A549 (cell line): ENCODE data around the gene ANKRD33.

ENCODE experiments used
- BHLHE40 ChIP-seq: IDR thresholded peaks from 2 replicates; pipeline ENCODE4 v1.6.1; 2012; ENCODE audit warnings: low read depth, low read length, inconsistent platforms
- CTCF ChIP-seq: fragments of >200 bp; sonication (Bioruptor Twin); formaldehyde crosslinking; IDR thresholded peaks from 3 replicates; pipeline ENCODE4 v1.5.1; 2016
- HDAC2 ChIP-seq: fragments of 200-600 bp; sonication (generic); IDR thresholded peaks from 2 replicates; pipeline ENCODE4 v1.6.1; 2016
- MAFK ChIP-seq: fragments of 450-650 bp; IDR thresholded peaks from 2 replicates; pipeline ENCODE4 v1.6.1; 2014; ENCODE audit not compliant: partially characterized antibody
- MYC ChIP-seq: IDR thresholded peaks from 2 replicates; pipeline ENCODE4 v1.6.1; 2012; ENCODE audit warnings: mild to moderate bottlenecking, inconsistent platforms, low read length, improper control_type of control experiment, borderline replicate concordance
- NR3C1 ChIP-seq: fragments of >200 bp; sonication (Bioruptor Twin); formaldehyde crosslinking; IDR thresholded peaks from 3 replicates; pipeline ENCODE4 v1.6.1; 2017
- POLR2A ChIP-seq: IDR thresholded peaks from 2 replicates; pipeline ENCODE4 v1.6.1; 2012; ENCODE audit warnings: mild to moderate bottlenecking, low read length

- TF ChIP-seq CTCF (no peak), MAFK (no peak), NR3C1 (no peak), POLR2A (no peak), BHLHE40 (no peak), HDAC2 (no peak), MYC (no peak)
Measured at GRCh38 chr12:51905471-51906429, 17.8 kb downstream of the ANKRD33 start.
